Esophagus muscularis mucosa (tissue), 4 donors: ENCODE measurements around the gene STOX2. TPM values are rescaled to one million over a fixed set of nuclear protein-coding genes. Genes with fewer than 3 reads are reported as not detected.

Experiments
- DNase-seq: peaks from one replicate; pipeline ENCODE4 v3.0.0-alpha.2; 2017; ENCODE audit errors: extremely low spot score
- H3K27ac ChIP-seq, 4 donors: fragments of 200-600 bp; sonication (generic); replicated peaks in 1 of 4; 1 replicate in 3 of 4; 2 replicates in 1 of 4; pipeline ENCODE4 v1.5.1; 2016 to 2019; ENCODE audit warnings: mild to moderate bottlenecking in 1 of 4
- H3K27me3 ChIP-seq, 4 donors: fragments of 200-600 bp; sonication (generic); one replicate each; pipeline versions ENCODE4 v1.5.1 to v1.6.0; 2016 to 2019
- H3K36me3 ChIP-seq, 4 donors: fragments of 200-600 bp; sonication (generic); one replicate each; pipeline ENCODE4 v1.5.1; 2016 to 2019
- H3K4me1 ChIP-seq, 4 donors: fragments of 200-600 bp; sonication (generic); one replicate each; pipeline ENCODE4 v1.5.1; 2016 to 2019
- H3K4me3 ChIP-seq, 4 donors: fragments of 200-600 bp; sonication (generic); 1 replicate in 2 of 4; 2 replicates in 2 of 4; pipeline ENCODE4 v1.5.1; 2016 to 2019; ENCODE audit warnings: mild to moderate bottlenecking in 4 of 4, moderate library complexity in 1 of 4
- H3K9me3 ChIP-seq, 4 donors: fragments of 200-600 bp; sonication (generic); 1 replicate in 3 of 4; 2 replicates in 1 of 4; pipeline ENCODE4 v1.5.1; 2016 to 2019
- EP300 ChIP-seq: sonication (generic); formaldehyde crosslinking; IDR thresholded peaks from one replicate; pipeline ENCODE4 v1.6.1; 2017; ENCODE audit warnings: antibody characterized with exemption
- POLR2A ChIP-seq: fragments of 450-650 bp; IDR thresholded peaks from one replicate; pipeline ENCODE4 v1.6.1; 2017; ENCODE audit warnings: antibody characterized with exemption, moderate library complexity, mild to moderate bottlenecking, low read depth
- POLR2AphosphoS5 ChIP-seq, 2 donors: sonication (generic); formaldehyde crosslinking; IDR thresholded peaks; one replicate each; pipeline ENCODE4 v1.6.1; 2017; ENCODE audit warnings: antibody characterized with exemption in 2 of 2
- WGBS: methylation state at CpG from one replicate; pipeline ENCODE4 v1.1.5; 2018; 5-methylcytosine and 5-hydroxymethylcytosine counted together
- intact Hi-C: fragments of 100-400 bp; cut with DNase I; formaldehyde crosslinking; loops from one replicate; pipeline ENCODE4 v1.15.1; 2023
- total RNA-seq, 4 donors: library from RNA; depleted of rRNA; stranded (reverse); fragments of >200 nt; gene quantifications; one replicate each; pipeline versions ENCODE4 v1.1.0 to v1.2.1, GENCODE V29; 2016
- TF ChIP-seq, protein P1 (sequence below), 3 experiments: fragments of 200-600 bp in 2 of 3; fragments of 450-650 bp in 1 of 3; sonication (generic) in 2 of 3; IDR thresholded peaks; one replicate each; pipeline ENCODE4 v1.5.1; 2017 to 2019; ENCODE audit warnings: antibody characterized with exemption in 3 of 3, mild to moderate bottlenecking in 2 of 3, moderate library complexity in 1 of 3

The STOX2 gene
- total RNA-seq, 4 donors from 2014 or later: 7.0 to 11.7 (median 10.5) TPM

- TF ChIP-seq, protein P1, sequence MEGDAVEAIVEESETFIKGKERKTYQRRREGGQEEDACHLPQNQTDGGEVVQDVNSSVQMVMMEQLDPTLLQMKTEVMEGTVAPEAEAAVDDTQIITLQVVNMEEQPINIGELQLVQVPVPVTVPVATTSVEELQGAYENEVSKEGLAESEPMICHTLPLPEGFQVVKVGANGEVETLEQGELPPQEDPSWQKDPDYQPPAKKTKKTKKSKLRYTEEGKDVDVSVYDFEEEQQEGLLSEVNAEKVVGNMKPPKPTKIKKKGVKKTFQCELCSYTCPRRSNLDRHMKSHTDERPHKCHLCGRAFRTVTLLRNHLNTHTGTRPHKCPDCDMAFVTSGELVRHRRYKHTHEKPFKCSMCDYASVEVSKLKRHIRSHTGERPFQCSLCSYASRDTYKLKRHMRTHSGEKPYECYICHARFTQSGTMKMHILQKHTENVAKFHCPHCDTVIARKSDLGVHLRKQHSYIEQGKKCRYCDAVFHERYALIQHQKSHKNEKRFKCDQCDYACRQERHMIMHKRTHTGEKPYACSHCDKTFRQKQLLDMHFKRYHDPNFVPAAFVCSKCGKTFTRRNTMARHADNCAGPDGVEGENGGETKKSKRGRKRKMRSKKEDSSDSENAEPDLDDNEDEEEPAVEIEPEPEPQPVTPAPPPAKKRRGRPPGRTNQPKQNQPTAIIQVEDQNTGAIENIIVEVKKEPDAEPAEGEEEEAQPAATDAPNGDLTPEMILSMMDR (IDR thresholded peaks at IDR 0.05): no peak
- TF ChIP-seq POLR2AphosphoS5 (IDR thresholded peaks at IDR 0.05) (no peak), POLR2A (no peak), EP300 (no peak)
- no peak for DNase-seq
- intact Hi-C loops: no loop called here
- H3K36me3 ChIP-seq: no peaks in the 10 kb centered on the region
- peaks cover 0 to 3% (median 2%) of the 10 kb centered on the region in 4 donors for H3K9me3 ChIP-seq
- H3K27me3 ChIP-seq: no peaks in the 10 kb centered on the region
- no peak overlapping the region for H3K27ac ChIP-seq
- H3K4me1 ChIP-seq: no peaks in the 10 kb centered on the region
- 100% methylated on average over 2 of the region's 2 CpGs for WGBS
- no peak overlapping the region for H3K4me3 ChIP-seq
These were observed 147.5 kb downstream of the STOX2 start for GRCh38 chr4:184052616-184053015.

DNA sequence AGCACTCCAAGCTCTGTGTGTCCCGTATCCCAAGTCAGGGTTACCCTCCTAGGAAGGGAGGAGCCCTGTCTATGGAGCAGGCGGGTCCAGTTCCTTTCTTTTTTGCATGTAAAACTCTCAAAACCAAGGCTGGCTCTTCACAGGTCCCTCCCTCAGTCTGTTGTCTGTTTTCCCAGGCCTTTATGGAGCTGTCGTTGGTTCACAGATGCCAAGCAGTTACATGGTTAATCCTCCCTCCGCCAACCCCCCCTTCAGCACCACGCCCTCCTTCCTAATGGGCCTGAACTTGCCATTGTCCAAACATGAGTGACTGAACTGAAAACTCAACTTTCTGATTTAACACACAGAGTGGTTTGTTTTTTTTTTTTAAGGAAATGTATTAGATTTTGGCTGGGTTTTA, 148.3 kb downstream of the STOX2 start:
- intact Hi-C loops: no loop called here
- TF ChIP-seq EP300 (no peak), POLR2A (no peak), POLR2AphosphoS5 (IDR thresholded peaks at IDR 0.05) (no peak)
- TF ChIP-seq, protein P1 (IDR thresholded peaks at IDR 0.05): no peak
- no peak for DNase-seq
- Histone ChIP-seq H3K27me3 (no peaks in the 10 kb centered on the region), H3K9me3 (peaks cover 0 to 3% (median 0%) of the 10 kb centered on the region in 4 donors), H3K27ac (no peak overlapping the region), H3K4me1 (no peaks in the 10 kb centered on the region), H3K4me3 (no peak overlapping the region), H3K36me3 (no peaks in the 10 kb centered on the region)
- WGBS: 88% methylated on average over 5 of the region's 5 CpGs

- no peak for DNase-seq
- WGBS: 75% methylated on average over 12 of the region's 14 CpGs
- H3K9me3 ChIP-seq: no peaks in the 10 kb centered on the region
- intact Hi-C loops: no loop called here
- H3K27ac ChIP-seq: no peak overlapping the region
- no peaks in the 10 kb centered on the region for H3K27me3 ChIP-seq
- H3K36me3 ChIP-seq: peaks cover 0 to 4% (median 0%) of the 10 kb centered on the region in 4 donors
- no peaks in the 10 kb centered on the region for H3K4me1 ChIP-seq
- no peak overlapping the region for H3K4me3 ChIP-seq
- TF ChIP-seq POLR2A (no peak), POLR2AphosphoS5 (IDR thresholded peaks at IDR 0.05) (no peak), EP300 (no peak)
- TF ChIP-seq, protein P1 (IDR thresholded peaks at IDR 0.05): no peak
These were observed 151.8 kb downstream of the STOX2 start for GRCh38 chr4:184056877-184057276.

GRCh38 chr4:184058026-184058425, 152.9 kb downstream of the STOX2 start:
- 87% methylated on average over 6 of the region's 6 CpGs for WGBS

More at GRCh38 chr4:184058026-184058425, 152.9 kb downstream of the STOX2 start:
- H3K9me3 ChIP-seq: no peaks in the 10 kb centered on the region
- no peak for DNase-seq
- peaks cover 0 to 4% (median 0%) of the 10 kb centered on the region in 4 donors for H3K36me3 ChIP-seq
- H3K27ac ChIP-seq: no peak overlapping the region
- TF ChIP-seq POLR2A: no peak
- TF ChIP-seq POLR2AphosphoS5 (IDR thresholded peaks at IDR 0.05): no peak
- TF ChIP-seq EP300: no peak
- TF ChIP-seq, protein P1 (IDR thresholded peaks at IDR 0.05): no peak
- no peaks in the 10 kb centered on the region for H3K27me3 ChIP-seq
- H3K4me3 ChIP-seq: no peak overlapping the region
- intact Hi-C loops: no loop called here
- H3K4me1 ChIP-seq: no peaks in the 10 kb centered on the region
